Osteoblast (primary cell): ENCODE measurements around the gene ESX1. TPM values are rescaled to one million over a fixed set of nuclear protein-coding genes. Genes with fewer than 3 reads are reported as not detected.

Experiments used
- DNase-seq: peaks from one replicate; pipeline ENCODE4 v3.0.0; 2011; ENCODE audit warnings: low spot score, mixed read lengths; ENCODE audit not compliant: insufficient read length; ENCODE audit errors: missing footprints
- H2AFZ ChIP-seq: 2 replicates; pipeline ENCODE4 v1.6.0; 2011; ENCODE audit warnings: mild to moderate bottlenecking, low read length
- H3K27ac ChIP-seq: 2 replicates; pipeline ENCODE4 v1.5.1; 2011; ENCODE audit warnings: mild to moderate bottlenecking, low read depth, low read length, moderate library complexity
- H3K27me3 ChIP-seq: 2 replicates; pipeline ENCODE4 v1.6.0; 2012; ENCODE audit warnings: mild to moderate bottlenecking, control low read depth, inconsistent platforms, low read length, moderate library complexity; ENCODE audit not compliant: insufficient read depth
- H3K36me3 ChIP-seq: 2 replicates; pipeline ENCODE4 v1.5.1; 2011; ENCODE audit warnings: mild to moderate bottlenecking, low read length, control low read depth, moderate library complexity; ENCODE audit not compliant: insufficient read depth
- H3K4me1 ChIP-seq: 2 replicates; pipeline ENCODE4 v1.5.1; 2011; ENCODE audit warnings: mild to moderate bottlenecking, low read length, control low read depth, moderate library complexity; ENCODE audit not compliant: insufficient read depth
- H3K4me2 ChIP-seq: 2 replicates; pipeline ENCODE4 v1.6.0; 2011; ENCODE audit warnings: mild to moderate bottlenecking, low read length; ENCODE audit not compliant: insufficient read depth
- H3K4me3 ChIP-seq: fragments of 200-600 bp; sonication (generic); 3 replicates; pipeline ENCODE4 v1.5.1; 2012; ENCODE audit warnings: mild to moderate bottlenecking, low read length, inconsistent platforms; ENCODE audit not compliant: insufficient read depth
- H3K79me2 ChIP-seq: 2 replicates; pipeline ENCODE4 v1.6.0; 2012; ENCODE audit warnings: mild to moderate bottlenecking, low read length, control low read depth, inconsistent platforms; ENCODE audit not compliant: insufficient read depth
- H3K9me3 ChIP-seq: 2 replicates; pipeline ENCODE4 v1.5.1; 2011; ENCODE audit warnings: low read depth, low read length, control low read depth
- H4K20me1 ChIP-seq: 2 replicates; pipeline ENCODE4 v1.6.0; 2012; ENCODE audit warnings: mild to moderate bottlenecking, low read length, control low read depth; ENCODE audit not compliant: insufficient read depth
- total RNA-seq: library from RNA; depleted of rRNA; stranded (reverse); fragments of >200 nt; gene quantifications from 2 replicates; pipeline ENCODE4 v1.2.3, GENCODE V29; 2012
- TF ChIP-seq, protein P1 (sequence below): IDR thresholded peaks from 2 replicates; pipeline ENCODE4 v1.5.1; 2011; ENCODE audit warnings: mild to moderate bottlenecking, low read depth, low read length, moderate library complexity; ENCODE audit errors: extremely low read depth

The ESX1 gene
- total RNA-seq, 1 donor = not detected

DNA sequence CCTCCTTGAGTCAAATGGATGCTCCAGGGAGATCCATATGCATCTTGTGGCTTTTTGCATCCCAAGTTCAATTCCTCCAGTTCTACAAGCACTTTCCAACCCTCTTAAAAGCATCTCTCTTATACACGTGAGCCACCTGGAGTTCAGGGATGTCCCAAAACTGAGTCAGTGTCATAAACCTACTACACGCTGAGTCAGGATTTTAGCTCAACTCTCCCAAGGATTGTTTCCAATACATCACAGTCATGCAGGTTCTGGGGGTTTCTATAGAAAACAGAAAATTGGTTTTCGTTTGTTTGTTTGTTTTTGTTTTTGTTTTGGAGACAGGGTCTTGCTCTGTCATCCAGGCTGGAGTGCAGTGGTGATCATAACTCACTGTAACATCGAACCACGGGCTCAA is 25.9 kb upstream of the ESX1 start:
- Histone ChIP-seq H3K27me3 (peaks cover 21% of the 10 kb centered on the region), H4K20me1 (no peaks in the 10 kb centered on the region), H3K9me3 (peaks cover 2% of the 10 kb centered on the region), H3K4me2 (no peak overlapping the region), H3K4me3 (no peak overlapping the region), H3K36me3 (no peaks in the 10 kb centered on the region), H2AFZ (no peak overlapping the region), H3K4me1 (peaks cover 4% of the 10 kb centered on the region), H3K27ac (no peak overlapping the region), H3K79me2 (no peaks in the 10 kb centered on the region)
- DNase-seq = no peak
- TF ChIP-seq, protein P1, sequence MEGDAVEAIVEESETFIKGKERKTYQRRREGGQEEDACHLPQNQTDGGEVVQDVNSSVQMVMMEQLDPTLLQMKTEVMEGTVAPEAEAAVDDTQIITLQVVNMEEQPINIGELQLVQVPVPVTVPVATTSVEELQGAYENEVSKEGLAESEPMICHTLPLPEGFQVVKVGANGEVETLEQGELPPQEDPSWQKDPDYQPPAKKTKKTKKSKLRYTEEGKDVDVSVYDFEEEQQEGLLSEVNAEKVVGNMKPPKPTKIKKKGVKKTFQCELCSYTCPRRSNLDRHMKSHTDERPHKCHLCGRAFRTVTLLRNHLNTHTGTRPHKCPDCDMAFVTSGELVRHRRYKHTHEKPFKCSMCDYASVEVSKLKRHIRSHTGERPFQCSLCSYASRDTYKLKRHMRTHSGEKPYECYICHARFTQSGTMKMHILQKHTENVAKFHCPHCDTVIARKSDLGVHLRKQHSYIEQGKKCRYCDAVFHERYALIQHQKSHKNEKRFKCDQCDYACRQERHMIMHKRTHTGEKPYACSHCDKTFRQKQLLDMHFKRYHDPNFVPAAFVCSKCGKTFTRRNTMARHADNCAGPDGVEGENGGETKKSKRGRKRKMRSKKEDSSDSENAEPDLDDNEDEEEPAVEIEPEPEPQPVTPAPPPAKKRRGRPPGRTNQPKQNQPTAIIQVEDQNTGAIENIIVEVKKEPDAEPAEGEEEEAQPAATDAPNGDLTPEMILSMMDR = no peak

DNA sequence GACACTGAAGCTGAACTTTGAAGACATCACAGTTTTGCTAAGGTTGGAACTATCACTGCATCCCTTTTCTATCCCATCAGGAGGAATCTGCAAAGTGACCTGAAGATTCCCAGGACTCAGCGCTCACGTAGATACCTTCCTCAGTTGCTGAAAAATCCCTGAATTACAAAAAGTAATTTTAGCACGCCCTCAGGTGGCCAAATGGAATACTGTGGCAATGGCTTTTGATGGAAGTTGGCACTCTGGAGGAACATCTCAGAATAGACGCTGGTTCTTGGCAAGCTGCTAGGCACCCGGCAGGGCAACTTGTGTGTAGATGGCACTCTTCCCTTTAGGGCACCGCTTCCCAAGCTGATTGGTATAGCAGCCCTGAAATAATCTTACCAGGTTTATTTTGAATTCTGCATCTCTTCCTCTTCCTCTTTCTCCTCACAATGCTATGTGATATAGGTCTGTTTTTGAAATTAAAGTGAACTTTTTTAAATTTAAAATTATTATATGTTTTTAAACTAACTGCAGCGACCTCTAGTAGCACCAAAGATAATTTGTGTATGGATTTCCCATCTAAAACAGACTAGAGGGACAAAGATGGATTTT is 16.3 kb upstream of the ESX1 start:
- TF ChIP-seq, protein P1 = peak; percentile 80
- H3K4me2 ChIP-seq = peak overlapping the region; percentile 85
- no peaks in the 10 kb centered on the region for H4K20me1 ChIP-seq
- no peaks in the 10 kb centered on the region for H3K36me3 ChIP-seq
- H3K4me1 ChIP-seq = no peaks in the 10 kb centered on the region
- peaks cover 26% of the 10 kb centered on the region for H3K27me3 ChIP-seq
- H3K9me3 ChIP-seq = no peaks in the 10 kb centered on the region
- no peak overlapping the region for H3K27ac ChIP-seq
- peak overlapping the region; percentile 84 for H2AFZ ChIP-seq
- DNase-seq = no peak
- no peaks in the 10 kb centered on the region for H3K79me2 ChIP-seq
- H3K4me3 ChIP-seq = peak overlapping the region; percentile 67

DNA sequence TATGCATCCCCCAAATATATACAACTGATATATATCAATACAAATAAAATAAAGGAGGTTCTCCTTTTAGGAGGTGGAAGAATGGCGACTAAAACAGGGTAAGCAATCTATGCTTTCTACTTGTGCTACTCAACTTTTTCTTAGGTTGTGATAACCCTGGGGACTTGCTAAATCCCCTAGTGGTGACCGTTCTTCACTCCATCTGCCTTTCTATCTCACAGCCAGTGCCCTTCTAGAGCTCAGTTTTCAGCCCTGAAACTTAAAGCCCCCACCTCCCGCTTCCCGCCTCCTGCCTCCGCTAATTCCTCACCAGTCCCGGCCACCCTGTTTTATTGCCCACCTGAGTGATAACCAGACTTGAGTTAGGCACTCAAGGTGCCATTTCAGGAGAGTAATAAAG is 15.5 kb upstream of the ESX1 start:
- H3K36me3 ChIP-seq = no peaks in the 10 kb centered on the region
- no peak overlapping the region for H3K27ac ChIP-seq
- TF ChIP-seq, protein P1 = no peak
- no peaks in the 10 kb centered on the region for H3K79me2 ChIP-seq
- DNase-seq = no peak
- H4K20me1 ChIP-seq = no peaks in the 10 kb centered on the region
- no peaks in the 10 kb centered on the region for H3K9me3 ChIP-seq
- H3K4me2 ChIP-seq = peak overlapping the region; percentile 85
- H3K4me1 ChIP-seq = no peaks in the 10 kb centered on the region
- H3K4me3 ChIP-seq = peak overlapping the region; percentile 67
- H3K27me3 ChIP-seq = peaks cover 26% of the 10 kb centered on the region
- H2AFZ ChIP-seq = peak overlapping the region; percentile 84

DNA sequence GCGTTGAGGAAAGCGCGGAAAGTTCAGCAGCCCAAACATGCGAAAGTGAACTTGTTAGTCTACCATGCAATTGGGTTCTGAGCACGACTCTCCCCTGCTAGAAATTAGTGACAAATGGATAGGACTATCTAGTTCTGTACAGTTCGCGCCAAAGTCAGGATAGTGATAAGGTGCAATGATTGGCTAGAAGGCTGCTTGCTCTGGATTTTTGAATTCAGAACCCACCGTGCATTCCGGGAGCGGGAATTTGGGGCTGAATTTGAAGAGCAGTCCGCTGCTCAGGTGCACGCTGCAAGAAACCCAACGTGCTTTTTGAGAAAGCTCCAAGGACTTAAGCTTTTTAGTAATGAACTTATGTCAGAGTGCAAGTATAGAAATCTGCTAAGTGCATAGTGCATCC is 732 bp upstream of the ESX1 start:
- TF ChIP-seq, protein P1 = no peak
- Histone ChIP-seq H3K36me3 (no peaks in the 10 kb centered on the region), H3K4me3 (no peak overlapping the region), H3K4me2 (no peak overlapping the region), H3K27ac (no peak overlapping the region), H3K4me1 (no peaks in the 10 kb centered on the region), H3K9me3 (no peaks in the 10 kb centered on the region), H3K79me2 (no peaks in the 10 kb centered on the region), H4K20me1 (no peaks in the 10 kb centered on the region), H3K27me3 (peaks cover 40% of the 10 kb centered on the region), H2AFZ (no peak overlapping the region)
- no peak for DNase-seq
